Activated CD4-positive, alpha-beta T cell treated with anti-CD3 and anti-CD28 coated beads, Interleukin-2, amount 50 U/mL, for 4 hours (primary cell): ENCODE measurements around the gene PHACTR1.
"Not testable (repeated sequence)": the region's sequence is repeated elsewhere in the genome, so short reads cannot be mapped to it uniquely, and the experiment has no call there.

ENCODE experiments used
- DNase-seq, 2 experiments: peaks; one replicate each; pipeline ENCODE4 v3.0.0-alpha.2; 2020

PHACTR1 gene

DNA sequence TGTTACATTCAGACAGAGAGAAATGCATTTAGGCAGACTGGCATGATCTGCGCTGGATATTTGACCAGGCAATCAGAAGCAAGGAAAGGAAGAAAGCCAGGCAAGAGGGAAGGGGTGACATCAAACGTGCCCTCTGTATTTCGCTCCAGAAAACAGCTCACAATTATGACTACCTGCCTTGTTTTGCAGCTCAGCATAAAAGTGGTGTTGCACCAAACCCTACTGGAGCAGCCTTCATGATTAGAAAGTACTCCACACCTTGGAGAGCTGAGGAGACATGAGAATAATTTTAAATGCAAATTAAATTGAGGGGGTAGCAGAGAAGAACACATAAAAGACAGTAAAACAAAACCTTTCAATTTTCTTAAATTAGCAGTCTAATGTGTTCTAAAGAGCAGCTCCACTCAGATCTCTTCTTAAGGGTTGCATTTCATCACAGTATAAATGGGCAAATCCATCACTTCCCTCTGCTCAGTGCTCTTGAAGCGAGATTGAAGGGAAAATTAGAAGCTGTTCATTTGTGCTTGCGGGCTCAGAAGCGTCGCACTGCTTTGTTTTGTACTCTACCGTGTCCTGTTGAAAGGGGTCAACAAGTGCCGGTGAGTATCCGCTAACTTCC lies at the start of gene PHACTR1:
PHACTR1 (plus strand) TSS at position 470 of the 619 bp plus-strand sequence.
- DNase-seq = no peak

GRCh38 chr6:12666886-12667285 lies 49.7 kb upstream of the PHACTR1 start:
- DNase-seq = no peak

- no peak for DNase-seq
Measured at GRCh38 chr6:12675931-12676330, 40.6 kb upstream of the PHACTR1 start.

GRCh38 chr6:12679341-12679740 lies 37.2 kb upstream of the PHACTR1 start:
- no peak for DNase-seq

- DNase-seq = no peak
Measured at GRCh38 chr6:12693122-12693521, 23.4 kb upstream of the PHACTR1 start.

DNA sequence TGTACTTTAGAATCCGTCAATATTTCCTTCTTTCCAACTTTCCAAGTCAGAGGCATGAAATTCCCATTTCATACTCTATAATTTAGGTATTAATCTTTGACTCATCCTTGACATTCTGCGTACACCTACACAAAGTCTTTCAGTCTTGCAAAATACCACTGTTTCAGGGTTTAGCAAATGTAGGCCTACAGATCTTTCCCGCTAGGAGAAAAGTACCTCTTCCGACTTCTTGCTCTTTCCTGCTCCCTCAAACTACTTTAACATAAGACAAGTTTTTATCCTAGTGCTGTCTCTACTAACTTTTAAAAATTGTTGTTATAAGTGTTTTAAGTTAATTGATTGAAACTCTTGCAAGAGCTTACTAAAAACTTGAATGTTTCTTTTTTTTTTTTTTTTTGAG lies 18.3 kb upstream of the PHACTR1 start:
- no peak for DNase-seq

- DNase-seq = no peak
Measured at GRCh38 chr6:12704946-12705345, 11.6 kb upstream of the PHACTR1 start.

GRCh38 chr6:12709116-12709515 lies 7.5 kb upstream of the PHACTR1 start:
- no peak for DNase-seq

DNA sequence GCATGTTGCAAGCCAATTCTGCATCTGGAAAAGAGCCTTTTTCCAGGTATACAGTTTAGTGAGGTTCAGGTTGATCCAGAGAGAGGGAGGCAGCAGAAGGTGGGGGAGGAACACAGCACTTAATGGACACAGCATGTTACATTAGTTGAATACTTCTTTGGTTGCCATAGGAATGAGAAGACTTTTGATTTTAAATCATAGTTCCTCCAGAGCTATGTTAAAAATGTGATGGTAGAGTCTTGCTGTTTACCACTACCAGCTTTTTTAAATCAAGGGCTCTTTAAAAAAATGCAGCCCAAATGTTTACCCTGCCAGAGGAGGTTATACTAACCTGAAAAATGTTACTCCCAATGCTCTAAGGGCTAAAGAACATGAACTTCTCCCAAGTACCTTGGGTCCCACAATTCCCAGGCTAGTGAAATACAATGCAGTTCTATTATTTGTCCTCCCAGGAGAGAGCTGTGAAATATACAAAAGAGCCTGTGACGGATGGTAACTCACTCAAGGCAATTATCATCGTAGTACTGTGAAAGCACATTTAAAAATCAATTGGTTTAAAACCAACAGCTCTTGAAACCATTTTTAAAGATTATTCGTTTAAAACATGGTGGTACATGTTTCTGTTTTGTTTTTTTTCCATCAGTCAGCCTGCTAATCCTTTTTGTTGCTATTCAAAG lies 6.9 kb upstream of the PHACTR1 start:
- DNase-seq = no peak

DNA sequence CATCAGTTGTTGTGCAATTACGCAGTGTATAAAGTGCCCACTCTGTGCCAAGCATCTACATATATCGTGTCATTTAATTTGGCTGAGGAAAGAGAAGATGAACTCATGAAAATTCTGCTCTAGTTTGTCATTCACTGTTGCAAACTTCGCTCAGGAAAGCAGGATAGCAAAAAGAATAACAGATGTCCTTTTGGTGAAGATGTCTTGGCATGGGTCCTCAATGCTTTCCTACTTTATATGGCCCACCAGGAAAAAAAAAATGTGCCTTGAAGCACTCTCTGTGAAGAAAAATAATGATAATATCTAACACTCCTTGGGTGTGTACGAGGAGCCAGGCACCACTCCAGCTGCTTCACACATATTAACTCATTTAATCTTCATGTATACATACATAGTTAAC lies 5.6 kb upstream of the PHACTR1 start:
- DNase-seq = no peak

GRCh38 chr6:12714022-12714421 lies 2.5 kb upstream of the PHACTR1 start:
- DNase-seq = no peak

DNA sequence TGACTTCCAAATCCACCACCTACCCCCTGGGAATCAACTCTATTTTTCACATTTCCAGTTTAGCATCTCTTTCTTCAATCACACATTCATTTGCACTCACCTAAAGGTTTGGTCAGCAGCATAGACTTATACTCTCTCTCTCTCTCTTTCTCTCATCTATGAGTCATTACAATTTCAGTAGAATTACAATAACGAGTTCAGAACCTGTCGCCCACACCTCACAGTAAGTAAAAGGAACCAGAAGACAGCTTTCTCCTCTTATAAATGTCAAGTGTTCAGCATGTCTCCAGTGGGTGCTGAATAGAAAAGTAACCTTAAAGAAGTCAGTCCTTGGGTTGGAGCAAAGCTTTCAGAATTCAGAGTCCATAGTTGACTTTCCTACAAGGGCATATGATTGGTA lies 1.1 kb upstream of the PHACTR1 start:
- no peak for DNase-seq

- no peak for DNase-seq
Measured at GRCh38 chr6:12717356-12717755, 789 bp downstream of the PHACTR1 start.

GRCh38 chr6:12718015-12718414 lies 1.4 kb downstream of the PHACTR1 start:
- no peak for DNase-seq

GRCh38 chr6:12719017-12719416 lies 2.5 kb downstream of the PHACTR1 start:
- no peak for DNase-seq

- DNase-seq = no peak
Measured at GRCh38 chr6:12720310-12720709, 3.7 kb downstream of the PHACTR1 start.

DNA sequence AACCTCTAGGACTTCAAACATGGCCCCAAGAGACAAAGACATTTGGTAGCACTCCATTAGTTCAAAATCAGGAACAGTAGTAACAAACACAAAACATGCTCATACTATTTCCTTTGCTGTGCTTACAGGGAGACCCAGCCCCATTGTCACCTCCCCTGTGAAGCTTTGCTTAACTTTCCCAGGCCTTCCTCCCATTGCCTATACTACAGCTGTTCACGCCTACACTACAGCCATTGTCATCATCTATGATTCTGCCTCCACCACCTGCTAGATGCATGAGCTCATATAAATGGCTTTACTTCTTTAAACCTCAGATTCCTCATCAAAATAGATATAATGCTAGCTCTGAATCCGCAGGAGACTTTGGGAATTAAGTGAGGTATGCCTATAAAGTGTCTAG lies 8.7 kb downstream of the PHACTR1 start:
- DNase-seq = no peak

DNA sequence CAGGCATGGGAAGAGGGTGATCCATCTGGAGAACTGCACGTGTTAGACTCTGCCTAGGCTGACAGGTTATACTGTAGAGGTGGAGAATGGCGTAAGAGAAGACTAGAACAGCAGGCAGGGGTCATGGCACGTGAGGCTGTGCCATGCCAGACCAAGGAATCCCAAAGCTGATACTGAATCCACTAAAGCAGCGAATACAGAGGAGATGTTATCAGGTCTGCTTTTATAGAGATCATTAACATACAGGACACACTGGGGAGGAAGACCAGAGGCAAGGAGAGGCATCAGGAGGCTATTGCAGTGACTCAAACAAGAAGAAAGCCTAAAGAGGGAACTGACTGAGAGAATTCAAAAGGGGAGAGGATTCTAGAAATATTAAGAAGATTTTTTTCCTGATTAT lies 12.9 kb downstream of the PHACTR1 start:
- no peak for DNase-seq

DNA sequence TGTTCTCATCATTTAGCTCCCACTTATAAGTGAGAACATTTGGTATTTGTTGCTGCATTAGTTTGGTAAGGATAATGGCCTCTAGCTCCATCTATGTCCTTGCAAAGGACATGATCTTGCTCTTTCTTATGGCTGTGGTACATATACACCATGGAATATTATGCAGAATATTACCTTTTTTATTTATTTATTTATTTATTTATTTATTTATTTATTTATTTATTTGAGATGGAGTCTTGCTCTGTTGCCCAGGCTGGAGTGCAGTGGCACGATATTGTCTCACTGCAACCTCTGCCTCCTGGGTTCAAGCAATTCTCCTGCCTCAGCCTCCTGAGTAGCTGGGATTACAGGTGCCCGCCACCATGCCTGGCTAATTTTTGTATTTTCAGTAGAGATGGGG lies 14.2 kb downstream of the PHACTR1 start:
- not testable (repeated sequence) for DNase-seq

GRCh38 chr6:12733876-12734275 lies 17.3 kb downstream of the PHACTR1 start:
- DNase-seq = no peak

GRCh38 chr6:12735786-12736185 lies 19.2 kb downstream of the PHACTR1 start:
- DNase-seq = no peak

GRCh38 chr6:12748411-12748810 lies 31.8 kb downstream of the PHACTR1 start:
- DNase-seq = no peak

DNA sequence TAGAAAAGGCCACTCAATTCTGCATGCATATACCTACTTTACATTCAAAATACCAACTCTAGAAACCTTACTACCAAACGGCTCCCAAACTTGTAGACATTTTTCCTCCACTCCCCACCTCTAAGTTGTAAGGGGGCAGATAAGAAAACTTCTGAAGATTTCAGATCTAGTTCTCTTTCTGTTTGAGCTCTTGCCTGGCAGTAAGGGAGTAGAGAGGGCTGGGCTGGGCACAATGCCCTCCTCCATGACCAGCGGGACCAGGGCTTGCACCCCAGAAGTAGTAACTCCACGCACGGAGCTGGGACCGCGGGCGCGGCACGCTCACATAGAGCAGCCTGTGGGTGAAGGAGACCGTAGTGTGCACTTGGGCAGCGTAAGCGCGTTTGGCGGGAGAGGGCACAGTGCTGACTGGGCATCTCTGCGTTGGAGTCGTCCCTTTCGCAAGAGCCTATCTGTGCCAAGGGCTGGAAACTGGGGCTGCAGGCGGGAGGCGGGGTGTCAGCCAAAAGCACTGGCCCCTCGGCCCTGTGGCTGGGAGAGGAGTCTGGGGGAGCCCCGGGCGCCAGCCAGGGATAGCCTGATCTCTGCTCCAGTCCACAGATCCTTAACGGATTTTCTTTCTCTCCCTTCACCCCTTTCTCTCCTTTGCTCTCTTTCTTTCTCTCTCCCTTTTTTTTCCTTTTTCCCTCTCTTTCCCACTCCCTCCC lies 32.4 kb downstream of the PHACTR1 start:
- no peak for DNase-seq
